Cerebellar nuclear complex (tissue), 1 donor: ENCODE data around the gene MBD5.
A peak's percentile ranks its signal among the peaks of the same experiment; 100 is the strongest.
"Not testable (repeated sequence)": the region's sequence is repeated elsewhere in the genome, so short reads cannot be mapped to it uniquely, and the experiment has no call there.

Experiments used
- DNase-seq, 2 experiments: peaks; one replicate each; lab custom pipeline; 2025; lab: John Stamatoyannopoulos, UW

MBD5 gene

GRCh38 chr2:148021059-148021861 is at the start of gene MBD5:
Gene MBD5, plus strand, starts transcription at chr2:148021091.
- DNase-seq = no peak

- no peak for DNase-seq
These were observed 44.8 kb upstream of the MBD5 start for GRCh38 chr2:147976102-147976501.

GRCh38 chr2:147977679-147978078 is 43.2 kb upstream of the MBD5 start:
- DNase-seq = no peak

GRCh38 chr2:147980940-147981528 is 39.9 kb upstream of the MBD5 start:
- no peak for DNase-seq

- DNase-seq = no peak
These were observed 31.8 kb upstream of the MBD5 start for GRCh38 chr2:147989102-147989501.

- DNase-seq = no peak
These were observed 31.0 kb upstream of the MBD5 start for GRCh38 chr2:147989809-147990403.

GRCh38 chr2:147994965-147995364 is 25.9 kb upstream of the MBD5 start:
- DNase-seq = not testable (repeated sequence)

GRCh38 chr2:147996828-147997227 is 24.1 kb upstream of the MBD5 start:
- DNase-seq = no peak

- DNase-seq = no peak
These were observed 22.7 kb upstream of the MBD5 start for GRCh38 chr2:147998203-147998602.

- DNase-seq = no peak
These were observed 21.8 kb upstream of the MBD5 start for GRCh38 chr2:147999126-147999525.

- no peak for DNase-seq
These were observed 20.8 kb upstream of the MBD5 start for GRCh38 chr2:148000095-148000494.

GRCh38 chr2:148002420-148002819 is 18.5 kb upstream of the MBD5 start:
- not testable (repeated sequence) for DNase-seq

- DNase-seq = no peak
These were observed 14.5 kb upstream of the MBD5 start for GRCh38 chr2:148006249-148007007.

- DNase-seq = no peak
These were observed 13.5 kb upstream of the MBD5 start for GRCh38 chr2:148007219-148007900.

- DNase-seq = not testable (repeated sequence)
These were observed 12.5 kb upstream of the MBD5 start for GRCh38 chr2:148008411-148008810.

GRCh38 chr2:148013876-148014275 is 7.0 kb upstream of the MBD5 start:
- no peak for DNase-seq

GRCh38 chr2:148014616-148015015 is 6.3 kb upstream of the MBD5 start:
- DNase-seq = no peak

- DNase-seq = peak; percentile 88 to 89
These were observed 506 bp upstream of the MBD5 start, which contains the start of gene ORC4 for GRCh38 chr2:148020111-148021058. Gene ORC4, minus strand, starts transcription at chr2:148020737. Its CDS starts 44,779 bp downstream, at chr2:147975958.

- DNase-seq = no peak
These were observed 995 bp downstream of the MBD5 start for GRCh38 chr2:148021886-148022285.

- no peak for DNase-seq
These were observed 1.5 kb downstream of the MBD5 start for GRCh38 chr2:148022351-148022750.

GRCh38 chr2:148022882-148023281 is 2.0 kb downstream of the MBD5 start:
- DNase-seq = no peak
